ENCODE results near the gene CACNA1E.

GRCh38 chr1:181794332-181794731 lies 311.0 kb downstream of the CACNA1E start:
- TF ChIP-seq CTCF (IDR thresholded peaks at IDR 0.05; ENCODE audit: insufficient read depth, low read length, poor library complexity, severe bottlenecking) (no peak), EZH2phosphoT487 (conservative IDR thresholded peaks at IDR 0.05; ENCODE audit: low read length) (no peak)

All from SU-DHL-6 (cell line).